GM19452 (cell line): ENCODE results near the gene RAB44.

Source experiments
- ATAC-seq: cut with Tn5 transposase; IDR thresholded peaks from one replicate; pipeline ENCODE4 v1.9.1; 2021; ENCODE audit not compliant: unreplicated experiment

RAB44 gene

GRCh38 chr6:36666826-36667591 lies 30.6 kb upstream of the RAB44 start:
- peak; percentile 81 for ATAC-seq

DNA sequence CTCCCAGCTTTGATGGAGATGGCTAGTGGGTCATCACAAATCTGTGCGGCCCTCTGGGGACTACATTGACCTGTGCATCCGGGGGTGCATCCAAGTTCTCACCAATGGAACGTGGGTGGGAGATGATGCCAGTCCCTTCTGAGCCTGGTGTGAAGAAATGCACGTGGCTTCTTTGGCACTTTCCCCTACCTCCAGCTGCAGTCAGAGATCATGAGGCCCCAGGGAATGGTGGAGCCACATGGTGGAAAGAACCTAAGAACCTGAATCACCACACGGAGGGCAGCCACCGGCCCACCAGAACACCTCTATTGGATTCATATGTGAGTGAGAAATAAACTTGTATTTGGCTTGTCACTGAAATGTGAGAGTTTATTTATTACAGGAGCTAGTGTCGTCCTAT lies 29.0 kb upstream of the RAB44 start:
- no peak for ATAC-seq

DNA sequence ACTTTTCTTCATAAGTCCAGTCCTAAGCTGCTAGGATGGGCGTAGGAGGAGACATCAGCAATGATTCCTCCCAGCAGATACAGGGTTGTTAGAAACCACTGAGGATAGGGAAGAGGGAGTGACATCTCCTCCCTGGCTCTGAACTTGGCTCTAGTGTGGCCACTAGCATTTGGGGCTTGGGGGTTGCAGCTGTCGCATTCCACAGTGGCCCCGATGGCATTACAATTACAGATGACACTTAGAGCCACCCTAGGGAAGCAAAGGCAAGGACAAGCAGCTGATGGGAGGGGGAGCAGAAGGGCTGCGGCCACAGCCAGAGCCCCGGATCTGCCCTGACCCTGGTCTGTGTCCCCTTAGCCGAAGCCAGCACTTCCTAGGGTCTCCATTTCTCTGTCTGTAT lies 28.6 kb upstream of the RAB44 start:
- ATAC-seq, result no peak

DNA sequence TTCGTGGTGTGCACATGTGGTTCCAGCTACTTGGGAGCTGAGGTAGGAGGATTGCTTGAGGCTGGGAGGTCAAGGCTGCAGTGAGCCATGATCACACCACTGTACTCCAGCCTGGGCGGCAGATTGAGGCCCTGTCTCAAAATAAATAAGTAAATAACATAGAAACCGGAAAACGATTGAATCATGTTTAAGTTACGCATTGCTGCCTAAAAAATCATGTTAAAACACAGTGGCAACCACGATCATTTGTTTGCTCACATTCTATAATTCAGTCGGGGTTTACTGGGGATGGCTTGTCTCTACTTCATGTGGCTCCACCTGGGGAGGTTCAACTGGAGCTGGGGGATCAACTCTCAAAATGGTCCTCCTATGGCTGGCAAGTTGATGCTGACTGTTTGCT lies 27.4 kb upstream of the RAB44 start:
- no peak for ATAC-seq

GRCh38 chr6:36671687-36672375 lies 25.8 kb upstream of the RAB44 start:
- no peak for ATAC-seq

- no peak for ATAC-seq
Measured at GRCh38 chr6:36673882-36674281, 23.7 kb upstream of the RAB44 start.

GRCh38 chr6:36674942-36675341 lies 22.7 kb upstream of the RAB44 start:
- no peak for ATAC-seq

DNA sequence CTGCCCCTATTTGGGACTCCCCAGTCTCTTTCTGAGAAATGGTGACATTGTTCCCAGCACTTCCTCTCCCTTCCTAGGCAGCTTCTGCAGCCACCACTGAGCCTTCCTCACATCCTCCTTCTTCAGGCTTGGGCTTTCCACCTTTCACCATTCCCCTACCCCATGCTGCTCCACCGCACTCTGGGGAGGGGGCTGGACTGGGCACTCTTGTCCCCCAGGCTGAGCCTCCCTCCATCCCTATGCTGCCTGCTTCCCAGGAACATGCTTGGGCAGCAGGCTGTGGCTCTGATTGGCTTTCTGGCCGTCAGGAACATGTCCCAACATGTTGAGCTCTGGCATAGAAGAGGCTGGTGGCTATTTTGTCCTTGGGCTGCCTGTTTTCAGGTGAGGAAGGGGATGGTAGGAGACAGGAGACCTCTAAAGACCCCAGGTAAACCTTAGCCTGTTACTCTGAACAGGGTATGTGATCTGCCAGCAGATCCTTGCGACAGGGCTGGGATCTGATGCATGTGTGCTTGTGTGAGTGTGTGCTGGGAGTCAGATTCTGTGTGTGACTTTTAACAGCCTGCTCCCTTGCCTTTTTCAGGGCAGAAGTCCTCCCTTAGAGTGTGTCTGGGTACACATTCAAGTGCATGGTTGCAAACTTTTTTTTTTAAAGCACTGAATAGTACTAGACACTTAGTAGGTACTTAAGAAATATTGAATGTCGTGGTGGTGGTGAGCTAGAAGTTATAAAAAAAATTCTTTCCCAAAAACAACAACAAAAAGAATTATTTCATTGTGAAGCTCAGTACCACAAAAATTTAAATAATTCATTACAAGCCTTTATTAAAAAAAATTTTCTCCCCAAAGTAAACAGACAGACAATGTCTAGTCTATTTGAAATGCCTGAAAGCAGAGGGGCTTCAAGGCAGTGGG lies 21.2 kb upstream of the RAB44 start:
- no peak for ATAC-seq

GRCh38 chr6:36677059-36677749 lies 20.4 kb upstream of the RAB44 start:
- no peak for ATAC-seq

- ATAC-seq, result no peak
Measured at GRCh38 chr6:36677753-36678487, 19.7 kb upstream of the RAB44 start.

DNA sequence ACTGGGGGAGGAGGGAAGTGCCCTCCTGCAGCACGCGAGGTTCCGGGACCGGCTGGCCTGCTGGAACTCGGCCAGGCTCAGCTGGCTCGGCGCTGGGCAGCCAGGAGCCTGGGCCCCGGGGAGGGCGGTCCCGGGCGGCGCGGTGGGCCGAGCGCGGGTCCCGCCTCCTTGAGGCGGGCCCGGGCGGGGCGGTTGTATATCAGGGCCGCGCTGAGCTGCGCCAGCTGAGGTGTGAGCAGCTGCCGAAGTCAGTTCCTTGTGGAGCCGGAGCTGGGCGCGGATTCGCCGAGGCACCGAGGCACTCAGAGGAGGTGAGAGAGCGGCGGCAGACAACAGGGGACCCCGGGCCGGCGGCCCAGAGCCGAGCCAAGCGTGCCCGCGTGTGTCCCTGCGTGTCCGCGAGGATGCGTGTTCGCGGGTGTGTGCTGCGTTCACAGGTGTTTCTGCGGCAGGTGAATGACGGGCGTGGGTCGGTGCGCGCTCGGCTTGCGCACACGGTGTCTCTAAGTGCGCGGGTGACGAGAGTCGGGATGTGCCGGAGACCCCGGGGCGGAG lies 19.1 kb upstream of the RAB44 start, which contains the start of gene CDKN1A:
Gene CDKN1A, plus strand, starts transcription at position 227 of the 555 bp plus-strand sequence. CDS start 5,388 bp downstream, outside the sequence.
- peak; percentile 46 for ATAC-seq

GRCh38 chr6:36679043-36679833 lies 18.4 kb upstream of the RAB44 start:
- no peak for ATAC-seq

DNA sequence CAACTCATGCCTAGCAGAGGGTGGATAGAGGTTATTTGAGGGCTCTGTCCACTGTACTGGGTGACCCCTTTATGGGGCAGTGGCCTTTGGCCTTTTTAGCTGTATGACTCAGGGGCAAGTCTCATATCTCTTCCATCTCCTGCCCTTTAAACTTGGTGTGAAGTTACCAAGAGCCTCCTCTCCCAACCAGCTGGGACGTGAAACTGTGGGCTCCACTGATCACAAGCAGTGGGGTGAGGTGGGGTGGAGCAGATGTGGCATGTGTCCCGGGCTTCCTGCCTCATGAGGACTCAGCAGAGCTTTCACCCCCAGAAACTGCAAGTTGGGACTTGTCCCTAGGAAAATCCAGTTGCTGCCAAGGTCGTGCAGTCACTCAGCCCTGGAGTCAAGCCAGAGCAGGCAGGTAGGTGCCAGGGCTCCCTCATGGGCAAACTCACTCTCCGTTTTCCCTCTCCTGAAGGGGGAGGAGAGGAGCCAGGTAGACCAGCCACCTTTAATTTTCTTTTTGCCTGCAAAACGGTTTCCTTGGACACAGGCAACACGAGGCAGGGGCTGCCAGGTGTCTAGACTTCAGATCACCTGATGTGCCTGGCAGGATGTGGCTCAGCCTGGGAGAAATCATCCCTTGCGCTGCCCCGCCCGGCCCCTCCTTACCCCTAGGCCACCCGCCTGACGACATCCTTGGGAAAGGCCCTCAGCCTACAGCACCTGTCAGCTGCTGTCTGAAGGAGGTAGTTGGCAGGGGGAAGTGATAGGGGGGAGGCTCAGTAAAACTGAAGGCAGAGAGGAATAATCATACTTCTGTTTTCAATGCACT lies 15.1 kb upstream of the RAB44 start:
- ATAC-seq, result no peak

DNA sequence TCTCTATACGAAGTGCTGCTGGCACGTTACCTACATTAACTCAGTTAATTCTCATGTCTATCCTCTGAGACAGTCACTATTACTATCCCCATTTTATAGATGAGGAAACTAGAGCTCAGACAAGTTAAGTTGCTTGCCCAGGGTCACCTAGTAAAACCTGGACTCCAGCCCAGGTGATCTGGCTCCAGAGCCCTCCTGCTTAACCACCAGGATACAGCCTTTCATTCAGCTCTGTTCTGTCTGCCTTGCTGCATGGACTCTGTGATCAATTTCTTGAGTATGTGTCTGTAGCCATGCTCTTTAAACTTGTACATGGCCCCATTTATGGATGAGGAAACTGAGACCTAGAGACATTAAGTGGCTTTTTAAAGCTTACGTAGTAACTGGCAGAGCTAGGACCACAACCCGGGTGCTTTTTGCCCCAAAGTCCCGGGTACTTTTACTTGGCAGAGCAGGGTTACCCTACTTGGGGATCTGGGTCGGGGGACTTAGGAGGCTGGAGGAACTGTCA lies 14.4 kb upstream of the RAB44 start:
- ATAC-seq, result no peak

DNA sequence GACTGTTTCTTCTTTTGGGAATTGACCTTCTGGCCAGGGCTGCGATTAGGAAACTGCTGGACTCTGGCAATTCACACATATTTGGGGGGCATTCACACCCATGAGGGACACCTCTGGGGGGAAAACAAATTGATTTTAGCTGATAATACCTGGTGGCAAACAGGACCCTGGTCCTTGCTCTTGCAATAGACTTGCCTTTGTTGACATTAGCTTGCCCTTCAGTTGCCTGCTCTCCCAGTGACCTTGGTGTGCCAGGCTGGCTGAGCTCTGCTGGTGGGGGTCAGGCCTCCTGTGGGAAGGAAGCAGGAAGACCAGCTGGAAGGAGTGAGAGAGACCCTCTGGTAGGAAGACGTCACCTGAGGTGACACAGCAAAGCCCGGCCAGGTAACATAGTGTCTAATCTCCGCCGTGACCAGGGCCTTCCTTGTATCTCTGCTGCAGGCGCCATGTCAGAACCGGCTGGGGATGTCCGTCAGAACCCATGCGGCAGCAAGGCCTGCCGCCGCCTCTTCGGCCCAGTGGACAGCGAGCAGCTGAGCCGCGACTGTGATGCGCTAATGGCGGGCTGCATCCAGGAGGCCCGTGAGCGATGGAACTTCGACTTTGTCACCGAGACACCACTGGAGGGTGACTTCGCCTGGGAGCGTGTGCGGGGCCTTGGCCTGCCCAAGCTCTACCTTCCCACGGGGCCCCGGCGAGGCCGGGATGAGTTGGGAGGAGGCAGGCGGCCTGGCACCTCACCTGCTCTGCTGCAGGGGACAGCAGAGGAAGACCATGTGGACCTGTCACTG lies 13.8 kb upstream of the RAB44 start:
- no peak for ATAC-seq

GRCh38 chr6:36684447-36684812 lies 13.2 kb upstream of the RAB44 start:
- ATAC-seq, result no peak
